Adrenal gland (tissue), 5 donors: ENCODE results near the gene WDR70.

Experiments used
- POLR2A ChIP-seq, 2 donors: fragments of 450-650 bp; IDR thresholded peaks; one replicate each; pipeline ENCODE4 v1.6.1; 2017; ENCODE audit warnings: antibody characterized with exemption in 2 of 2, mild to moderate bottlenecking in 2 of 2, moderate library complexity in 1 of 2
- TF ChIP-seq, protein P1 (sequence below), 6 experiments: fragments of 450-650 bp in 4 of 6; fragments of 200-600 bp in 2 of 6; sonication (generic) in 1 of 6; IDR thresholded peaks; 1 replicate in 5 of 6; 2 replicates in 1 of 6; pipeline versions ENCODE4 v1.5.1 to v1.8.0; 2016 to 2021; ENCODE audit warnings: antibody characterized with exemption in 6 of 6, mild to moderate bottlenecking in 2 of 6, moderate library complexity in 1 of 6
- donor health status: DM: no; HTN: no; CAD: no.

DNA sequence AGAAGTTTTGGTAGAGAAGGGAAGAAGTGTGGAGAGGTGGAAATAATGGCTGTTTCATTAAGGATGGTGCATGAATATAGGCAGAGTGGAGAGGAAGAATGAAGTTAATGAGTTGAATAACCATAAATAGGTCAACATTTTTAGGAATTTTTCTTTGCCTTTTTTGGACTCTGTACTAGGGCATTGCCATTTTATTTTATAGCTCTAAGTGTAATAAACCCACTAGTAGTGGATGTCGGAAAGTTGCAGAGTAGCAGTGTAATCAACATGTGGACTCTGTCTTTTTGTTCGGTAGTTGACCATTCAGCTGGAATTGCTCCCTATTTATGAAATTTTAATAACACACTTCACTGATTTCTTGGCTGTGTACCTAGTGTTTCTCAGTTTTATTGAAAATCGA lies 199.1 kb downstream of the WDR70 start:
- TF ChIP-seq, protein P1, sequence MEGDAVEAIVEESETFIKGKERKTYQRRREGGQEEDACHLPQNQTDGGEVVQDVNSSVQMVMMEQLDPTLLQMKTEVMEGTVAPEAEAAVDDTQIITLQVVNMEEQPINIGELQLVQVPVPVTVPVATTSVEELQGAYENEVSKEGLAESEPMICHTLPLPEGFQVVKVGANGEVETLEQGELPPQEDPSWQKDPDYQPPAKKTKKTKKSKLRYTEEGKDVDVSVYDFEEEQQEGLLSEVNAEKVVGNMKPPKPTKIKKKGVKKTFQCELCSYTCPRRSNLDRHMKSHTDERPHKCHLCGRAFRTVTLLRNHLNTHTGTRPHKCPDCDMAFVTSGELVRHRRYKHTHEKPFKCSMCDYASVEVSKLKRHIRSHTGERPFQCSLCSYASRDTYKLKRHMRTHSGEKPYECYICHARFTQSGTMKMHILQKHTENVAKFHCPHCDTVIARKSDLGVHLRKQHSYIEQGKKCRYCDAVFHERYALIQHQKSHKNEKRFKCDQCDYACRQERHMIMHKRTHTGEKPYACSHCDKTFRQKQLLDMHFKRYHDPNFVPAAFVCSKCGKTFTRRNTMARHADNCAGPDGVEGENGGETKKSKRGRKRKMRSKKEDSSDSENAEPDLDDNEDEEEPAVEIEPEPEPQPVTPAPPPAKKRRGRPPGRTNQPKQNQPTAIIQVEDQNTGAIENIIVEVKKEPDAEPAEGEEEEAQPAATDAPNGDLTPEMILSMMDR (IDR thresholded peaks at IDR 0.05): no peak
- TF ChIP-seq POLR2A (IDR thresholded peaks at IDR 0.05): no peak
